Measurements from ENCODE around the gene CTTNBP2. TPM values are rescaled to one million over a fixed set of nuclear protein-coding genes. Genes with fewer than 3 reads are reported as not detected.
A peak's percentile ranks its signal among the peaks of the same experiment; 100 is the strongest.

The CTTNBP2 gene, protein sequence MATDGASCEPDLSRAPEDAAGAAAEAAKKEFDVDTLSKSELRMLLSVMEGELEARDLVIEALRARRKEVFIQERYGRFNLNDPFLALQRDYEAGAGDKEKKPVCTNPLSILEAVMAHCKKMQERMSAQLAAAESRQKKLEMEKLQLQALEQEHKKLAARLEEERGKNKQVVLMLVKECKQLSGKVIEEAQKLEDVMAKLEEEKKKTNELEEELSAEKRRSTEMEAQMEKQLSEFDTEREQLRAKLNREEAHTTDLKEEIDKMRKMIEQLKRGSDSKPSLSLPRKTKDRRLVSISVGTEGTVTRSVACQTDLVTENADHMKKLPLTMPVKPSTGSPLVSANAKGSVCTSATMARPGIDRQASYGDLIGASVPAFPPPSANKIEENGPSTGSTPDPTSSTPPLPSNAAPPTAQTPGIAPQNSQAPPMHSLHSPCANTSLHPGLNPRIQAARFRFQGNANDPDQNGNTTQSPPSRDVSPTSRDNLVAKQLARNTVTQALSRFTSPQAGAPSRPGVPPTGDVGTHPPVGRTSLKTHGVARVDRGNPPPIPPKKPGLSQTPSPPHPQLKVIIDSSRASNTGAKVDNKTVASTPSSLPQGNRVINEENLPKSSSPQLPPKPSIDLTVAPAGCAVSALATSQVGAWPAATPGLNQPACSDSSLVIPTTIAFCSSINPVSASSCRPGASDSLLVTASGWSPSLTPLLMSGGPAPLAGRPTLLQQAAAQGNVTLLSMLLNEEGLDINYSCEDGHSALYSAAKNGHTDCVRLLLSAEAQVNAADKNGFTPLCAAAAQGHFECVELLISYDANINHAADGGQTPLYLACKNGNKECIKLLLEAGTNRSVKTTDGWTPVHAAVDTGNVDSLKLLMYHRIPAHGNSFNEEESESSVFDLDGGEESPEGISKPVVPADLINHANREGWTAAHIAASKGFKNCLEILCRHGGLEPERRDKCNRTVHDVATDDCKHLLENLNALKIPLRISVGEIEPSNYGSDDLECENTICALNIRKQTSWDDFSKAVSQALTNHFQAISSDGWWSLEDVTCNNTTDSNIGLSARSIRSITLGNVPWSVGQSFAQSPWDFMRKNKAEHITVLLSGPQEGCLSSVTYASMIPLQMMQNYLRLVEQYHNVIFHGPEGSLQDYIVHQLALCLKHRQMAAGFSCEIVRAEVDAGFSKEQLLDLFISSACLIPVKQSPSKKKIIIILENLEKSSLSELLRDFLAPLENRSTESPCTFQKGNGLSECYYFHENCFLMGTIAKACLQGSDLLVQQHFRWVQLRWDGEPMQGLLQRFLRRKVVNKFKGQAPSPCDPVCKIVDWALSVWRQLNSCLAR (N-terminal part only)
- total RNA-seq: 3.0 TPM

DNA sequence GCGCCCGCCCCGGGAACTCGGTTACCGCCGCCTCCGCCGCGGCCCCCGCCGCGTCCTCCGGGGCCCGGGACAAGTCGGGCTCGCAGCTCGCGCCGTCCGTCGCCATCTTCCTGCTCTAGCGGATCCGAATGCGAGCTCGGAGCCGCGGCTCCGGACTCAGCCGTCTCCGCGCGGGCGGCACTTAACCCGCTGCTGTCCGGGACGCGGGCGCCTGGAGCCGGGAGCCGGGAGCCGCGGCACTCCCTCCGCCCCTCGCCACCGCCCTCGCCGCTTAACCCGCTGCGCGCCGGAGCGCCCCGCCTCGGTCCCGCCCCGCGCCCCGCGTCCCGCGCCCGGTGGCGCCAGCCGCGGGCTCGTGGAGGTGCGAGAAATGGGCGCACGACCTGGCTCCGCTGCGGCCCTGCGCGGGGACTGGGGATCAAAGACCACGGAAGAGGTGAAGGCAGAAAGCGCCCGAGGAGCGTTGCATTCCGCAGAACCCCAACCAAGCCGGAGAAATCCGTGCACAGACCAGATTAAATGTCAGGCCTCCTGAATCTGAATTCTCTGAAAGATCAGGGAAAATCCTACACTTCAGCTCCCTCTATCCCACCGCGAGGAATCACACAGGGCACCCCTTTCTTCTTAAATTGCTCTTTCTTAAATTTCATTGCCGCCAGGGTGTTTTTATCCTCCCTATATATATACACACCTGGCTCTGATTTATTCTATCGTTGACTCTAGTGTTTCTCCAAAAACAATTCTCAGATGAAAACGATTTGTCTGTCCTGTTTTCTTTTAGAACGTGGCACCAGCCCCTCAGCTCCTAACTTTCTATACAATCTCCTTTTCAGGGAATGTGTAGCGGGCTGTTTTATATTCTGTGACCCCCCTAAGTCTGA, at the start of gene CTTNBP2:
TSS of gene CTTNBP2 (minus strand) at position 132 of the 881 bp plus-strand sequence. CDS start at position 106, 26 bp downstream.
- TF ChIP-seq, protein P1, sequence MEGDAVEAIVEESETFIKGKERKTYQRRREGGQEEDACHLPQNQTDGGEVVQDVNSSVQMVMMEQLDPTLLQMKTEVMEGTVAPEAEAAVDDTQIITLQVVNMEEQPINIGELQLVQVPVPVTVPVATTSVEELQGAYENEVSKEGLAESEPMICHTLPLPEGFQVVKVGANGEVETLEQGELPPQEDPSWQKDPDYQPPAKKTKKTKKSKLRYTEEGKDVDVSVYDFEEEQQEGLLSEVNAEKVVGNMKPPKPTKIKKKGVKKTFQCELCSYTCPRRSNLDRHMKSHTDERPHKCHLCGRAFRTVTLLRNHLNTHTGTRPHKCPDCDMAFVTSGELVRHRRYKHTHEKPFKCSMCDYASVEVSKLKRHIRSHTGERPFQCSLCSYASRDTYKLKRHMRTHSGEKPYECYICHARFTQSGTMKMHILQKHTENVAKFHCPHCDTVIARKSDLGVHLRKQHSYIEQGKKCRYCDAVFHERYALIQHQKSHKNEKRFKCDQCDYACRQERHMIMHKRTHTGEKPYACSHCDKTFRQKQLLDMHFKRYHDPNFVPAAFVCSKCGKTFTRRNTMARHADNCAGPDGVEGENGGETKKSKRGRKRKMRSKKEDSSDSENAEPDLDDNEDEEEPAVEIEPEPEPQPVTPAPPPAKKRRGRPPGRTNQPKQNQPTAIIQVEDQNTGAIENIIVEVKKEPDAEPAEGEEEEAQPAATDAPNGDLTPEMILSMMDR (IDR thresholded peaks at IDR 0.05): no peak
- H3K4me1 ChIP-seq: peaks cover 0 to 3% of the 10 kb centered on the region in 2 donors
- peak within 1 kb of the TSS; percentile 82 to 91 for H3K4me3 ChIP-seq
- peak in 1 of 2 donors; percentile 77 for DNase-seq (ENCODE audit: low spot score in 2 of 2)
- intact Hi-C loops (cut with DNase I): loop anchor here (5.0 kb wide), 2 partner anchors 121 to 309 kb away; partner anchors contain the start of gene LSM8
- no peaks in the 10 kb centered on the region for H3K27me3 ChIP-seq
- peak within 1 kb of the TSS; percentile 10 to 14 for H3K27ac ChIP-seq
- no peaks in the 10 kb centered on the region for H3K36me3 ChIP-seq
- H3K9me3 ChIP-seq: no peaks in the 10 kb centered on the region

DNA sequence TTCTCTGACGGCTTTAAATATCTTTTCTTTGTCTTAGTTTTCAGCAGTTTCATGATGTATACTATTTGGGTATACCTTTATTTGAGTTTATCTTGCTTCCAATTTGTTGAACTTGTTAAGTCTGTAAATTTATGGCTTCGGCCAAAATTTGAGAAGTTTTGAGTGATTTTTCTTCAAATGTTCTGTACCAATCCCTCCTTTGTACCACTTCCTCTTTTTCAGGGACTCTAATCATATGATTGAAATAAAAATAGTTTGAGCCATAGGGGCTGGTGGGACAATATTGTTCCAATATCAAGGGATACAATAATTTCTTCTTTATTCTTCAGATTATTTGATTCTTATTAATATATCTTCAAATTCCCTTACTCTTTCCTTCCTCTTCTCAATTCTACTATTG, 43.1 kb upstream of the CTTNBP2 start:
- no peaks in the 10 kb centered on the region for H3K27me3 ChIP-seq
- intact Hi-C loops (cut with DNase I): no loop called here
- TF ChIP-seq, protein P1 (IDR thresholded peaks at IDR 0.05): no peak
- no peaks in the 10 kb centered on the region for H3K36me3 ChIP-seq
- peaks cover 0 to 7% of the 10 kb centered on the region in 2 donors for H3K9me3 ChIP-seq
- H3K4me3 ChIP-seq: no peak overlapping the region
- DNase-seq (ENCODE audit: low spot score in 2 of 2): no peak
- H3K4me1 ChIP-seq: no peaks in the 10 kb centered on the region
- no peak overlapping the region for H3K27ac ChIP-seq

DNA sequence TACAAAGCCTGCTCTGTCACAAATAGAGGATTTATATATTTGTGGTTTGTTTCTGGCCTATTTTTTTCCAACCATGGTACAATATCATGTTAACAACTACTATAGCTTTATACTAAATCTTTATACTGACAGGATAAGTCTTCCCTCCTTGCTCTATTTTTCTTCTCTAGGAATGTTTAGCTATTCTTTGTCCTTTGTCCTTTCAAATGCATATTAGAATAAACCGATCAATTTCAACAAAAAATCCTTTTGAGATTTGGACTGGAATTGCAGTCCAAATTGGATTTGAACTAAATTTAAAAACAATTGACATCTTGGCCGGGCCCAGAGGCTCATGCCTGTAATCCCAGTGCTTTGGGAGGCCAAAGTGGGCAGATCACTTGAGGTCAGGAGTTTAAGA, 39.2 kb upstream of the CTTNBP2 start:
- Histone ChIP-seq H3K4me1 (no peaks in the 10 kb centered on the region), H3K27ac (no peak overlapping the region), H3K36me3 (no peaks in the 10 kb centered on the region), H3K27me3 (no peaks in the 10 kb centered on the region), H3K4me3 (no peak overlapping the region), H3K9me3 (peaks cover 0 to 7% of the 10 kb centered on the region in 2 donors)
- no peak for DNase-seq (ENCODE audit: low spot score in 2 of 2)
- intact Hi-C loops (cut with DNase I): no loop called here
- TF ChIP-seq, protein P1 (IDR thresholded peaks at IDR 0.05): no peak

DNA sequence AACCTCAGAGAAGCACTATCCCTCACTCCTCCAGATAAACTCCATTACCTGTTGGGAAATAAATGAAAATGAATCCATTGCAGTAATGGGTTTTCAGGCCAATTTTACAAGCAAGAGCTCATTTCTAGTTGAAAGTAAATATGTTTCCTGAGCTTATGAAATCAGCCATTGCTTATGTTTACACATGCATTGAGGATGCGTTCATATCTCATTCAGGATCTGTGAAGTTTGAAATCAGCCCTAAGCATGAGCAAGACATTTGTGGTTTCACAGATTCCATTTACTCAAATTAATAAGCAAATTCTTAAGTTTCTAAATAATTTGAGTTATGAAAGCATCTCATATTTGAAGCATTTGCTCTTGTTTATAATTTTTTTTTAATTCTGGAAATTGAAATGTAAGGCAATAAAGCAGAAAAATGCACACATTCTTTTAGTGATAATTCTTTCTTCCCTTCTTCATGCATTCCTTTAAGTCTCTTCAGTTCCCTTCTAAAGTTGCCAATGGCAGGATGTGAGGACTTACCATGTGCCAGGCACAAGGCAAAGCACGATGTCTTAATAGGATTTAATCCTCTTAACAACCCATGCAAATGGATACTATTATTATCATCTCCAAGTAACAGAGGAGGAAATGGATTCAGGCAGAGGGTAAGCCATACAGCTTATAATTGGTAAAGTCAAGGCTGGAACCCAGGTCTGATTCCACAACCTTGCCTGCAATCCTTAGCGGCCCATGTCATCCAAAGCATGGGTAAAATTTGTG, 35.0 kb upstream of the CTTNBP2 start:
- no peaks in the 10 kb centered on the region for H3K9me3 ChIP-seq
- DNase-seq (ENCODE audit: low spot score in 2 of 2): no peak
- H3K27ac ChIP-seq: no peak overlapping the region
- H3K27me3 ChIP-seq: no peaks in the 10 kb centered on the region
- TF ChIP-seq, protein P1 (IDR thresholded peaks at IDR 0.05): no peak
- H3K4me1 ChIP-seq: no peaks in the 10 kb centered on the region
- no peaks in the 10 kb centered on the region for H3K36me3 ChIP-seq
- no peak overlapping the region for H3K4me3 ChIP-seq
- intact Hi-C loops (cut with DNase I): no loop called here
